Psoas muscle (tissue), 8 donors: ENCODE measurements around the gene FIBIN. TPM values are rescaled to one million over a fixed set of nuclear protein-coding genes. Genes with fewer than 3 reads are reported as not detected.

ENCODE experiments used
- ATAC-seq, 4 donors: fragments of 200-7000 bp; cut with Tn5 transposase; one replicate each; pipeline ENCODE4 v1.9.1; 2020; ENCODE audit warnings: moderate library complexity in 3 of 4, mild to moderate bottlenecking in 2 of 4
- DNase-seq, 2 donors: peaks; one replicate each; pipeline ENCODE4 v3.0.0-alpha.2; 2020
- H3K27ac ChIP-seq: fragments of 200-600 bp; one replicate; pipeline ENCODE4 v1.8.0; 2022
- H3K27me3 ChIP-seq, 3 donors: fragments of 200-600 bp in 1 of 3; one replicate each; pipeline versions ENCODE4 v1.6.1 to v1.8.0; 2013 to 2022; ENCODE audit warnings: low read length in 2 of 3, mild to moderate bottlenecking in 2 of 3, moderate library complexity in 1 of 3; ENCODE audit not compliant: insufficient read depth in 3 of 3
- H3K36me3 ChIP-seq, 2 donors: fragments of 200-600 bp in 1 of 2; one replicate each; pipeline versions ENCODE4 v1.6.1 to v1.8.0; 2013 to 2022; ENCODE audit warnings: low read depth in 1 of 2, mild to moderate bottlenecking in 1 of 2, moderate library complexity in 1 of 2; ENCODE audit not compliant: insufficient read depth in 1 of 2
- H3K4me1 ChIP-seq: fragments of 200-600 bp; one replicate; pipeline ENCODE4 v1.8.0; 2022
- H3K4me3 ChIP-seq: fragments of 200-600 bp; one replicate; pipeline ENCODE4 v1.8.0; 2022; ENCODE audit warnings: mild to moderate bottlenecking
- H3K9me3 ChIP-seq: fragments of 200-600 bp; one replicate; pipeline ENCODE4 v1.8.0; 2022
- WGBS, 3 donors: extraction: QIAGEN DNeasy Blood & Tissue Kit; methylation state at CpG; one replicate each; pipeline versions ENCODE4 v1.1.6 to v1.1.7; 2013; 5-methylcytosine and 5-hydroxymethylcytosine counted together
- intact Hi-C, 2 donors: fragments of 100-400 bp; cut with DNase I; formaldehyde crosslinking; loops; one replicate each; pipeline versions ENCODE4 v1.11.0 to v1.14.2; 2022
- polyA plus RNA-seq, 3 donors: library from polyadenylated mRNA; stranded (reverse); fragments of 200-250 nt; gene quantifications; one replicate each; pipeline ENCODE4 v1.2.3, GENCODE V29; 2013
- total RNA-seq, 4 donors: library from RNA; stranded (reverse); fragmentation: NEBNext Ultra II Directional in 2 of 4; extraction: Animal tissue kit (Norgen Biotek cat#: 25700) in 2 of 4; gene quantifications; one replicate each; pipeline versions ENCODE4 v1.2.1 to v1.2.4, GENCODE V29; 2021 to 2023
- TF ChIP-seq, protein P1 (sequence below): fragments of 200-600 bp; IDR thresholded peaks from one replicate; pipeline ENCODE4 v1.8.0; 2022; ENCODE audit warnings: antibody characterized with exemption
- donor health status: healthy with polysubstance abuse.
- donor health status: DM: no; HTN: no; CAD: no; lungs with moderate emphysema.
- donor health status: Bipolar disorder and iron deficiency.
- donor health status: healthy.
- donor health status: DM: yes; HTN: yes; CAD: no.
- donor health status: DM: no; HTN: no; CAD: no.
- donor health status: DM: no; HTN: no; CAD: no.
- donor health status: DM: yes; HTN: yes; CAD: no.

FIBIN gene
- total and polyA plus RNA-seq, 7 donors, result 3.0 to 8.9 (median 4.9) TPM

DNA sequence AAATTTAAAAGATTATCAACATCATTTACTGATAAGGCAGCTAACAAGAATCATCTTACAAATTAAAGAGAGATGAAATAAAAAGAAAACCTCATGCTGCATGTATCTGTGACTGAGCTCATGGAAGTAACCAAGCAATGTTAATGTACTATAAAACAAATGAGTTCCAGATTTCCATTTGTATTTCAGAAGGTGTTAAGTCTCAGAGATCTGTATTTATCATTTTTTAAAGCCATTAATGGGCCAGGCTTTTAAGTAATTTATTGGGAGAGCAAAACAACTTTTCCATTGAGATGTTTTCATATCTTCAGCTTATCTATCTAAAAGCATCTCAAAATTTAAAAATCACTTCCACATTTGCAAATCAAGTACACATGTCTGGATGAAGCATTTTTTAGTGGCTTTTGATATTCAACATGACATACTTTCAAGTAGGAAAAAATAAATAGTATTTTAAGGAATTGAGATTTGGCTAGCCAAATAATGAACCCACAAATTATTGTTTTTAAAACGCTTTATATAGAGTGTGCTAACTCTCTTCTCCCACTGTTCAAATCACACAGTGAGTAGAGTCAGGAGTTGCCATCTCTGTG is 28.8 kb downstream of the FIBIN start:
- WGBS, 3 donors, result 64 to 72% (median 65%) methylated on average over 1 of the region's 1 CpG
- Histone ChIP-seq H3K4me1 (no peaks in the 10 kb centered on the region), H3K9me3 (no peaks in the 10 kb centered on the region), H3K27ac (no peak overlapping the region), H3K27me3 (no peaks in the 10 kb centered on the region), H3K4me3 (no peak overlapping the region), H3K36me3 (no peaks in the 10 kb centered on the region)
- ATAC-seq (no peak), DNase-seq (no peak)
- intact Hi-C loops, result no loop called here
- TF ChIP-seq, protein P1, sequence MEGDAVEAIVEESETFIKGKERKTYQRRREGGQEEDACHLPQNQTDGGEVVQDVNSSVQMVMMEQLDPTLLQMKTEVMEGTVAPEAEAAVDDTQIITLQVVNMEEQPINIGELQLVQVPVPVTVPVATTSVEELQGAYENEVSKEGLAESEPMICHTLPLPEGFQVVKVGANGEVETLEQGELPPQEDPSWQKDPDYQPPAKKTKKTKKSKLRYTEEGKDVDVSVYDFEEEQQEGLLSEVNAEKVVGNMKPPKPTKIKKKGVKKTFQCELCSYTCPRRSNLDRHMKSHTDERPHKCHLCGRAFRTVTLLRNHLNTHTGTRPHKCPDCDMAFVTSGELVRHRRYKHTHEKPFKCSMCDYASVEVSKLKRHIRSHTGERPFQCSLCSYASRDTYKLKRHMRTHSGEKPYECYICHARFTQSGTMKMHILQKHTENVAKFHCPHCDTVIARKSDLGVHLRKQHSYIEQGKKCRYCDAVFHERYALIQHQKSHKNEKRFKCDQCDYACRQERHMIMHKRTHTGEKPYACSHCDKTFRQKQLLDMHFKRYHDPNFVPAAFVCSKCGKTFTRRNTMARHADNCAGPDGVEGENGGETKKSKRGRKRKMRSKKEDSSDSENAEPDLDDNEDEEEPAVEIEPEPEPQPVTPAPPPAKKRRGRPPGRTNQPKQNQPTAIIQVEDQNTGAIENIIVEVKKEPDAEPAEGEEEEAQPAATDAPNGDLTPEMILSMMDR, result no peak

DNA sequence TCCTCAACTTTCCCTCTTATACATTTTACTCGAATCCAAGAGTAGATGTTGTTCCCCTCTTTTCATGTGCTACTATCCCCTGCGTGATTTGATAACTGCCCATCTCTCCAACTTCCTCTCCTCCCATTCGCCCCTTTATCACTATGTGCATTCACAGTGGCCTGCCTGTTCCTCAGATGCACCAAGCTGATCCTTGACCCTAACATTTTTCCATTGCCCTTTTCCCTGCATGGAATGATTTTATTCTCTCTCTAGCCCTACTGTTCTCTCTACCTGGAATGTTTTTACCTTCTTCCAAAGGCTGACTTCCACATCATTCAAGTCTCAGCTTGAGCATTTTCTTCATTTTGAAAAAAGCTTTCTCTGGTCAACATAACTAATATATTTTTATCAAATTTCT is 31.0 kb downstream of the FIBIN start:
- intact Hi-C loops, result no loop called here
- H3K27me3 ChIP-seq, result no peaks in the 10 kb centered on the region
- H3K36me3 ChIP-seq, result no peaks in the 10 kb centered on the region
- ATAC-seq (no peak), DNase-seq (no peak)
- H3K4me3 ChIP-seq, result no peak overlapping the region
- H3K27ac ChIP-seq, result no peak overlapping the region
- TF ChIP-seq, protein P1, result no peak
- no peaks in the 10 kb centered on the region for H3K4me1 ChIP-seq
- H3K9me3 ChIP-seq, result no peaks in the 10 kb centered on the region
- WGBS, 3 donors, result 84 to 94% (median 90%) methylated on average over 3 of the region's 3 CpGs

DNA sequence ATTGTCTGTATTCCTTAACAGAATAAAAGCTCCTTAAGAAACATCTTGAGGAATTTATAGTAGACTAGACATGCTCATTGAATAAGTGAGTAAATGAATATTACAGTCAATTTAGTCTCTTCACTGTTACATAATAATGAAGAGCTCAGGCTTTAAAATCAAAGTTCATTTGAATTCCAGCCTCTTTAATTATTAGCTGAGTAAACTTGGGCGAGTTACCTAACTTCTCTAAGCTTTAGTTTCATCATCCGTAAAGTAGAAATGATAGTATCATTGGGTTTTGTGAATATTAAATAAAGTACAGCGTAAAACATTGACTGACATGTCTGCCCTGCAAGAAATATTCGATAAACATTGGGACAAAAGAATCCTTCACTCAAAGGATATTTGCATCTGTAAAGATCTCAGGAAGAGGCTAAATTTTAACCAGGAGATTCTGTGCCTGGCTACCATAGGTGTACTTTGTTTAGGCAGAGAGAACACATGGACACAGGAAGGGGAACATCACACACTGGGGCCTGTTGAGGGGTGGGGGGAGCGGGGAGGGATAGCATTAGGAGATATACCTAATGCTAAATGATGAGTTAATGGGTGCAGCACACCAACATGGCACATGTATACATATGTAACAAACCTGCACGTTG is 31.5 kb downstream of the FIBIN start:
- Histone ChIP-seq H3K27ac (no peak overlapping the region), H3K27me3 (no peaks in the 10 kb centered on the region), H3K36me3 (no peaks in the 10 kb centered on the region), H3K4me1 (no peaks in the 10 kb centered on the region), H3K9me3 (no peaks in the 10 kb centered on the region), H3K4me3 (no peak overlapping the region)
- DNase-seq, result no peak
- whole genome bisulfite sequencing, 3 donors, result 79 to 93% (median 82%) methylated on average over 5 to 6 of the region's 6 CpGs
- intact Hi-C loops, result no loop called here
- ATAC-seq, result no peak
- TF ChIP-seq, protein P1, result no peak

DNA sequence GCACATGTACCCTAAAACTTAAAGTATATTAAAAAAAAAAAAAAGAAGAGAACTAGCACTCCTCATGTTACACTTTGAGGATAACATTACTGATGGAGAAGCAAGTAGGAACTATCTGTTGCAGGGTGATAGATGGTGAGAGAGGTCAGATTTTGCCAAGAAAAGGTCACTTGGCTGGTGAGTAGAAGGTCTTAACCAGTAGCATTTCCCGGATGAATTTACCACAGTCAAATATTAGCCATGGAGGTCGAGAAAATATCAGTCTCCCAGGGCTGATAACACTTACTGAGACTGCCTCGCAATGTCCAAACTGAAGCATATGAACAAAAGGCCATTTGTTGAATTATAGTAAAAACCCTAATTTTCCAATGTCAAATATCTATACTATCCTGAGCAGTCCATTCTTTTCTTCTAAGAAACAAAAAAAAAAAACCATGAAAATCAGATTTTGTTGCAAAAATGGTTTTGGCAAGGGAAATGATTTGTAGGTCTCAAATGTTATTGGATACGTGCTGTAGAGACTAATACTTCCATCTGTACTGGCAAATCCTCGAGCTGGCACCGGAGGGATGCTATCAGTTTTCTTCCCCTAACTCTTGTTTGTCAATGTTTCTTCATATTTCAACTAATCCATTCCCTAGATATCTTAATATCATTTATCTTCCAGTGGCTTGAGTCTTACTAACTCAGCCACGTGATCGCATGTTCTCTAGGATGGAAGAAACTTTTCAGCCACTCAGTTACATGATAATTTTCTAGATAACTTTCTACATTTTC is 32.2 kb downstream of the FIBIN start:
- 32 to 46% (median 32%) methylated on average over 8 of the region's 8 CpGs for WGBS, 3 donors
- TF ChIP-seq, protein P1, result no peak
- DNase-seq (no peak), ATAC-seq (no peak)
- Histone ChIP-seq H3K9me3 (no peaks in the 10 kb centered on the region), H3K36me3 (no peaks in the 10 kb centered on the region), H3K4me3 (no peak overlapping the region), H3K27ac (no peak overlapping the region), H3K4me1 (no peaks in the 10 kb centered on the region), H3K27me3 (no peaks in the 10 kb centered on the region)
- intact Hi-C loops, result no loop called here
